HG02884 (cell line): ENCODE results near the gene PXN.

Experiments
- ATAC-seq: cut with Tn5 transposase; IDR thresholded peaks from one replicate; pipeline ENCODE4 v1.9.1; 2021; ENCODE audit warnings: mild to moderate bottlenecking, moderate library complexity; ENCODE audit not compliant: unreplicated experiment

The PXN gene

GRCh38 chr12:120265473-120266179 lies at the start of gene PXN:
PXN (minus strand) TSS chr12:120265730; CDS start chr12:120265629, 101 bp downstream.
- peak; percentile 59 for ATAC-seq

GRCh38 chr12:120314220-120314619 lies 48.7 kb upstream of the PXN start:
- no peak for ATAC-seq

GRCh38 chr12:120301962-120302815 lies 36.7 kb upstream of the PXN start, which contains the start of gene SIRT4:
SIRT4 (plus strand) TSS chr12:120302321; CDS start chr12:120303562, 1,241 bp downstream.
- ATAC-seq: peak; percentile 95

GRCh38 chr12:120292661-120293531 lies 27.4 kb upstream of the PXN start, which contains the start of gene RNU4-1:
RNU4-1 (minus strand) TSS chr12:120293237.
- ATAC-seq: no peak

- ATAC-seq: no peak
Observed at GRCh38 chr12:120292411-120292660, 26.8 kb upstream of the PXN start.

- ATAC-seq: no peak
Observed at GRCh38 chr12:120290609-120291305, 25.2 kb upstream of the PXN start.

- ATAC-seq: no peak
Observed at GRCh38 chr12:120287491-120287890, 22.0 kb upstream of the PXN start.

- no peak for ATAC-seq
Observed at GRCh38 chr12:120286768-120287490, 21.4 kb upstream of the PXN start.

GRCh38 chr12:120284381-120284780 lies 18.9 kb upstream of the PXN start:
- no peak for ATAC-seq

- ATAC-seq: no peak
Observed at GRCh38 chr12:120283318-120283717, 17.8 kb upstream of the PXN start.

- ATAC-seq: no peak
Observed at GRCh38 chr12:120278137-120279069, 12.9 kb upstream of the PXN start.

GRCh38 chr12:120276734-120277133 lies 11.2 kb upstream of the PXN start:
- ATAC-seq: no peak

- no peak for ATAC-seq
Observed at GRCh38 chr12:120267736-120268135, 2.2 kb upstream of the PXN start.

- no peak for ATAC-seq
Observed at GRCh38 chr12:120266180-120266870, 795 bp upstream of the PXN start.

- ATAC-seq: peak; percentile 33
Observed at GRCh38 chr12:120264904-120265472, 542 bp downstream of the PXN start.

GRCh38 chr12:120264086-120264903 lies 1.2 kb downstream of the PXN start:
- no peak for ATAC-seq

- no peak for ATAC-seq
Observed at GRCh38 chr12:120263748-120264085, 1.8 kb downstream of the PXN start.
